GM18867 (cell line): ENCODE data around the gene RSBN1L.

Source experiments
- ATAC-seq: cut with Tn5 transposase; IDR thresholded peaks from one replicate; pipeline ENCODE4 v1.9.1; 2021; ENCODE audit warnings: mild to moderate bottlenecking, moderate library complexity; ENCODE audit not compliant: unreplicated experiment

Gene RSBN1L

GRCh38 chr7:77799078-77799964 is 103.1 kb downstream of the RSBN1L start:
- ATAC-seq, result peak; percentile 1

- no peak for ATAC-seq
Measured at GRCh38 chr7:77800158-77800557, 103.9 kb downstream of the RSBN1L start.

- no peak for ATAC-seq
Measured at GRCh38 chr7:77800730-77801129, 104.5 kb downstream of the RSBN1L start.

- no peak for ATAC-seq
Measured at GRCh38 chr7:77802557-77803405, 106.5 kb downstream of the RSBN1L start.

GRCh38 chr7:77806425-77806824 is 110.2 kb downstream of the RSBN1L start:
- no peak for ATAC-seq

- no peak for ATAC-seq
Measured at GRCh38 chr7:77808517-77808916, 112.3 kb downstream of the RSBN1L start.

- ATAC-seq, result no peak
Measured at GRCh38 chr7:77811516-77812289, 115.4 kb downstream of the RSBN1L start.

GRCh38 chr7:77812290-77812685 is 116.0 kb downstream of the RSBN1L start:
- ATAC-seq, result no peak

- no peak for ATAC-seq
Measured at GRCh38 chr7:77813180-77813579, 116.9 kb downstream of the RSBN1L start.

- no peak for ATAC-seq
Measured at GRCh38 chr7:77819021-77819420, 122.8 kb downstream of the RSBN1L start.

- ATAC-seq, result no peak
Measured at GRCh38 chr7:77820967-77821366, 124.7 kb downstream of the RSBN1L start.

GRCh38 chr7:77822269-77822668 is 126.0 kb downstream of the RSBN1L start:
- ATAC-seq, result no peak

- ATAC-seq, result peak; percentile 30
Measured at GRCh38 chr7:77823787-77824186, 127.5 kb downstream of the RSBN1L start.

- ATAC-seq, result no peak
Measured at GRCh38 chr7:77824636-77825035, 128.4 kb downstream of the RSBN1L start.

- ATAC-seq, result no peak
Measured at GRCh38 chr7:77825131-77825530, 128.9 kb downstream of the RSBN1L start.

- no peak for ATAC-seq
Measured at GRCh38 chr7:77826300-77826699, 130.0 kb downstream of the RSBN1L start.

GRCh38 chr7:77827999-77828398 is 131.7 kb downstream of the RSBN1L start:
- no peak for ATAC-seq

GRCh38 chr7:77830649-77831355 is 134.5 kb downstream of the RSBN1L start:
- no peak for ATAC-seq

- ATAC-seq, result no peak
Measured at GRCh38 chr7:77831481-77831880, 135.2 kb downstream of the RSBN1L start.

GRCh38 chr7:77831953-77832352 is 135.7 kb downstream of the RSBN1L start:
- ATAC-seq, result no peak
